Astrocyte of the cerebellum (primary cell): Measurements from ENCODE around the gene ELAVL3.

Source experiments
- DNase-seq: peaks from one replicate; pipeline ENCODE4 v3.0.0-alpha.2; 2011; ENCODE audit warnings: low read depth
- H3K4me3 ChIP-seq: 2 replicates; pipeline ENCODE4 v1.5.1; 2011; ENCODE audit warnings: mild to moderate bottlenecking, low read depth, low read length, moderate library complexity
- CTCF ChIP-seq: IDR thresholded peaks from 2 replicates; pipeline ENCODE4 v1.5.1; 2012; ENCODE audit warnings: low read length, low read depth, moderate library complexity, mild to moderate bottlenecking; ENCODE audit errors: missing control alignments
- in situ Hi-C: cut with HindIII; loops from 2 replicates; pipeline ENCODE4 v1.10.0; 2017; ENCODE audit warnings: low sequenced_read_pairs

ELAVL3 gene

DNA sequence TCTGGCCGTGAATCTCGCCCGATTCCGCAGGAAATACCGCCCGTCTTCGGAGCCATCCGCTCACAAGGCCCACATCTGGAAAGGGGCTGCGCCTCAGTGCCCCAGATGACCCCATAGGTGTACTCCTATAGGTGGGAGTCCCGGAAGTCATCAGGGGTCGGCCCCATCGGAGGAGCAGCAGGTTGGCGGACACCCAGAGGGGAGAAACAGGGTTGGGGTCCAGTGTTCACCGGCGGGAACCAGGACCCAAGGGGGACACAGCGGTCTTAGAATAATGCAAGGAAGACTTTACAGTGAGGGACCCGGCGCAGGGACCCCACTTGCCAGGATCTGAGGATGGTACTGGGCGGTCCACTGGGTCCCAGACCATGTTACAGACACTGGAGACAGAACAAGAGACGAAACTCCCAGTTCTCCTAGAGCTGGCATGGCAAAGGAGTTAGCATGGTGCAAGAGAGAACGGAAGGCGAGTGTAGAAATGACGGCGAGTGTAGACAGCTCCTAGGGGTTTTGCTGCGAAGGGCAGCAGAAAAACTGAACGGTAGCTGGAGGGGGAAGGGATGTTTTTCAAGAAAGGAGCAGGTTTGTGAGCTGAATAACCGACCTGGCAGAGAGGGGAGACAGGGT lies 57.6 kb downstream of the ELAVL3 start:
- DNase-seq = no peak
- TF ChIP-seq CTCF = no peak
- H3K4me3 ChIP-seq = no peak overlapping the region
- in situ Hi-C loops = no loop called here

GRCh38 chr19:11422163-11423065 lies 58.4 kb downstream of the ELAVL3 start:
- no peak for DNase-seq
- in situ Hi-C loops = no loop called here
- H3K4me3 ChIP-seq = no peak overlapping the region
- no peak for TF ChIP-seq CTCF

DNA sequence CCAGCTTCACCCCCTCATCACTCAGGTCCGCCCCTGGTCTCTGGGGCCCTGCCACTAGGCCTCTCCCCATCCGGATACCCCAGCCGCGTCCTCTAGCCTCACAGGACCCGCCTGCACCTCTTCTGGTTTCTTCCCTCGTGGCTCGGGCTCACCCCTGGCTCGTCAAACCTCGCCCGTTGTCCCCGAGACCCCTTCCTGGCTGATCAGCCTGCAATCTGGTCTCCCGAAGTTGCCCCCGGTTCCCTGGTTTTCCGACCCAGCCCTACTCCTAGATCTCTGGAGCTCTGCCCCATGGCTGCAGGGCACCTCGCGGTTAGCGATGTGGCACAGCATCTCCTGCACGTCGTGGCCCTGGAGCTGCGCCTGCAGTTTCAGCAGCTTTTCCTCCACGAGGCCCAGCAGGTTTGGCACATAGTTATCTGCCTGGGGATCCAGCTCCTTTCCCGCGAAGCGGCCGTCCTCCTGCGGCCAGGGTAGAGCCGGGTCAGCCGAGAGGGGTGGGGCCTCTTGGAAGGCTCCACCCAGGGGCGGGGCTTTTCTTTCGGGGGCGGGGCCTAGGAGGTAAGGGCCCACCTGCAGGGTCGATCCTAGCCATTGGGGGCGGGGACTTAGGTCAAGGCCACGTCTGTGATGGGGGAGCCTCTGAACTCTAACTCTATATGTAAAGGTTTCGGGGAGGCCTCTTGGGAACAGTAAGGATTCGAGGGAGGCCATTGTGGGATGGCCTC lies 59.3 kb downstream of the ELAVL3 start:
- H3K4me3 ChIP-seq = no peak overlapping the region
- TF ChIP-seq CTCF = no peak
- in situ Hi-C loops = no loop called here
- no peak for DNase-seq

- TF ChIP-seq CTCF = no peak
- no peak for DNase-seq
- in situ Hi-C loops = no loop called here
- H3K4me3 ChIP-seq = peak overlapping the region; percentile 11
These were observed 60.1 kb downstream of the ELAVL3 start for GRCh38 chr19:11420429-11421370.

DNA sequence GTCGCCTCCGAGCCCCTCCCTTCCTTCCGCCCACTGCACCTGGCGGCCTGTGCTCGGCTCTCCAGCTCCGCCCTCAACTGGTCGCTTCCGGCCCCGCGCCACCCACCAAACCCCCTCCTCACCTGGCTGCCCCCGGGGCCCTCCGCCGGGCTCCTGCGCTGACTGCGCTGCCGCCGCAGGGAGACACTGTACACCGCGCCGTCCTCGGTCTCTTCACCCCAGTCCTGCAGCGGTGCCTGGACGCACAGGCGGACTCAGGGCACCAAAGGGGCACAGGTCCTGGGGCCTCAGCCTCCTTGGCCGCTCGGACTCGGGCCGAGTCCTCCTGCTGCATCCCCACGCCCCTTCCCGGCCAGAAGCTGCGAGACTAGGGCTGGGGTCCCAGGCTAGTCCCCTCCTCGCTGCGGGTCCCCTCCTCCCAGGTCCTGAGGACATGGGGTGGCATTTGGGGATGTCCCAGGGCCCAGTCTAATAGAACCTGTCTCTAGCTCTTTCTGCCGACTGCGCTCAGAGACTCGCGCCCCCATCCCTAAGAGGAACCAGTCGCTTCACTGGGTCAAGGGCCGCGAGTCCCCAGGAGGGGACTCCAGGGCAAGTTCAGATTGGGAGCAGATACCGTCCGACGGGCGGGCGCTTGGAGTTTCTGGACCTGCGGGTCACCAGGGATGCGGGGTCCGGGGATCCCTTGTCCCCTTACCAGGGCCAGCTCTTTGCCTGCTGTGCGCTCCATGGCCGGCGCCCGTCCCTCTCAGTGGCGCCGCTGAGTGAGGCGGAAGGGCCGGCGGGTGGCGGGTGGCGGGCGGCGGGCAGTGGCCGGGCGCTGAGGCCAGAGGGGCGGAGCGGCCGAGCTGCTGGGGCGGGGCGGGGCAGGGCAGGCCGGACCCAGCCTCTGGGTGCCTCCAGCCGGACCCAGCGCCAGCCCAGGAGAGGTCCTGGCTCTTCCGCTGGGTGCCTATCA lies 62.0 kb downstream of the ELAVL3 start, which contains the start of gene RGL3:
TSS of gene RGL3 (minus strand) at position 766 of the 958 bp plus-strand sequence. CDS start at position 730, 36 bp downstream.
- H3K4me3 ChIP-seq = no peak within 1 kb of the TSS
- TF ChIP-seq CTCF = no peak
- no peak for DNase-seq
- in situ Hi-C loops = no loop called here
